ENCODE data around the gene EBPL.
"Not testable (repeated sequence)": the region's sequence is repeated elsewhere in the genome, so short reads cannot be mapped to it uniquely, and the experiment has no call there.

Gene EBPL

DNA sequence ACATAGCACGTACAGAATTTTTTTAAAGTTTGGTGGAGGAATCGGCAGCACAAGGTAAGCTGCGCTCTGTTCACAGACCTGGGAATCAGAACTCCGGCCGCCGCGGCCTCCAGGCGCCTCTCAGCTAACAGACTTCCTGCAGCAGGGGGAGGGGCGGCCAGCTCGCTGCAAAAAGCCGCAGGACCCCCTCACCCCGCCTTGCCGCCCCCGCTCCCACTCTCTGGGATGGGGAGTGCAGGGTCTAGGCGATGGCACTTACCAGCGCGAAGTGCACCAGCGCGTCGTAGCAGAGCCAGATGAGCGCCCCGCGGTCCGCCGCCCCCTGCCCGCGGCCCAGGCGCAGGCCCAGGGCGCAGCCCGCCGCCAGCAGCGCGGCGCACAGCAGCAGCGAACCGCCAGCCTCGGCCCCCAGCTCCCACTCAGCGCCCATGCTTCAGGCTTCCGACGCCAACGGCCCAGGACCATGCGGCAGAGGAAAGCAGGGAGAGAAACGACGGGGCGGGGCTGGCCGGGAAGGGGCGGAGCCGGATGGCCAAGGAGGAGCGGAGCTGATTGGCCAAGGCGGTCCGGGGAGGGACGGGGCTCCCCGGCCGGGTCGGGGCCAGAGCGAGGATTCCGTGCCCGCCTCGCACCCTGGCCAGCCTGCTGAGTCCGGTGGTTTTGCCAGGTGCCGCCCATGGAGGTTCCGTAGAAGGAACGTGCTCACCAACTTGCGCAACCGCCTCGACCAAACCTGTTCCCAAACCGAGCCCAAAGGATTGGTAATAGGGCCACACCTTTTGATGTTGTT lies at the start of gene EBPL:
EBPL (minus strand) TSS at position 492 of the 790 bp plus-strand sequence; CDS start at position 430, 62 bp downstream.
- DNase-seq (ENCODE audit: low read depth), result peak; percentile 82

DNA sequence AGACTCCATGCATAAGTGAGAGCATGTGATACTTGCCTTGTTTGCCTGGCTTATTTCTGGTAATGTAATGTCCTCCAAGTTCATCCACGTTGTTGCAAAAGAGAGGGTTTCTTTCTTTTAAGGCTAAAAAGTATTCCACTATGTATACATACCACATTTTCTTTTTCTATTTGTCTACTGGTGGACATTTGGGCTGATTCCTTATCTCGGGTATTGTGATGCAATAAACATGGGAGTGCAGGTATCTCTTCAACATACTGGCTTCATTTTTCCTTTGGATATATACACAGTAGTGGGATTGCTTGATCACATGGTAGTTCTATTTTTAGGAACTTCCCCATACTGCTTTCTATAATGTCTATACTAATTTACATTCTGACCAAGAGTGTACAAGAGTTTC lies 49.6 kb upstream of the EBPL start:
- DNase-seq (ENCODE audit: low read depth), result no peak

DNA sequence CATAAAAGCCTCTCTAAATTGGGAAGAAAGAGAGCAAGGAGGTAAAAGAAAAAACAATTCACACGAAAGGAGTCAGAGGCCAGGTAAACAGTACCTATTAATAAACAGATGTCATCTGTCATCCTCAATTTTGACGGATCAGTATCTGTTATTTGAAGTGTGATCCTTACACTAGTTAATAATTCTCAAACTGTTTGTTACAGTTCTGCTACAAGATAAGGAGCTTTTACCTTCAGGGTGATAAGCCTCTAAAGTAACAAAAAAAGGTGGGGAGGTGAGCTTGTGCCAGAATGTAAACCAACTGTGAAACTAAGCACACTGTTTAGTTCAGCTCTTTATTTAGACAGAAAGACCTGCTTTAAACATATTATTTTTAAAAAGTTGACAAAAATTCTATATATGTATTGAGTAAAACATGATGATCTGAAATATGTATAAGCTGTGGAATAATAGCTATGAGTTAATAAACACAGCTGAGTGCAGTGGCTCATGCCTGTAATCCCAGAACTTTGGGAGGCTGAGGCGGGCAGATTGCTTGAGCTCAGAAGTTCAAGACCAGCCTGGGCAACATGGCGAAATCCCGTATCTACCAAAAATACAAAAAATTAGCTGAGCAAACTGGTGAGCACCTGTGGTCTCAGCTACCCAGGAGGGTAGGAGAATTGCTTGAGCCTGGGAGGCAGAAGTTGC lies 48.4 kb upstream of the EBPL start:
- no peak for DNase-seq (ENCODE audit: low read depth)

DNA sequence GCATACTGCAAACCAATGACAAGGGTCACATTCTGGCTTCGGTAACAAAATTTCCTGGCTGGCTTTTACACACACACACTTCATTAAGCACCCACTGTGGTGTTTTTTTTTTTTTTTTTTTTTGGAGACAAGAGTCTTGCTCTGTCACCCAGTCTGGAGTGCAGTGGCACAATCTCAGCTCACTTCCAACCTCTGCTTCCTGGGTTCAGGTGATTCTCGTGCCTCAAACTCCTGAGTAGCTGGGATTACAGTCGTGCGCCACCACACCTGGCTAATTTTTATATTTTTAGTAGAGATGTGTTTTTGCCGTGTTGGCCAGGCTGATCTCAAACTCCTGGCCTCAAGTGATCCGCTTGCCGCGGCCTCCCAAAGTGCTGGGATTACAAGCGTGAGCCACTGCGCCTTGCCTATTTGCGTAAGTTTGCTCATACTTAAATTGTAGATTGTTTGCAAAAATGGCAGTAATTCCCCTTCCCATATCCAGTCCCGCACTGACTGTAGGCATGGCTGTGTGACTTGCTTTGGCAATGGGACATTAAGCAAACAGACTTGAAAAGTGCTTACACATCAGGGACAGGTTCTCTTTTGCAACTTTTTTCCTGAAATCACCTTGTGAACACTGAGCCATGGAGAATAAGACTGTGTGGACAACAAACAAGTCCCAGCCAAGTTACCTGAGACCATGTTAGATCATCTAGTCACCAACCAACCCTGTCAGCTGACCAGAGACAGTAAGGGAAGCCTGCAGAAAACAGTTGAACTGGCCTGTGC lies 42.1 kb upstream of the EBPL start:
- DNase-seq (ENCODE audit: low read depth), result no peak

DNA sequence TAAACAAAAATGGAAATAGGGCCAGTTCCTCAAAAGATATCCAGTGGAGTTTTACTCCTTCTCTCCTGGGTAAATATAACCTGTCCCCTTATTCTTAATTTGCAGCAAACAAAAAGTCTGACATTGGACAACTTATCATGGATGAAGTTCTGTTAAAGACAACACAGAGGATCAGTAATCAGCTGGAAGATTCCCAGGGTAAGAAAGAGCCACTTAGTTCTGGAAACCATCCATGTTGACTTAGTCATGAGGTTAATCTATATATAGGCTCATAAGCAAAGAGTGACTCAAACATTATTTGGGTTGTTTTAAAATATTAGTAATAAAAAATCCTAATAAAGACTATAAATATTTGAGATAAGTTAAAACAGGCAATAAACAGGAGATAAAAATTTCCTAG lies 40.5 kb upstream of the EBPL start:
- no peak for DNase-seq (ENCODE audit: low read depth)

DNA sequence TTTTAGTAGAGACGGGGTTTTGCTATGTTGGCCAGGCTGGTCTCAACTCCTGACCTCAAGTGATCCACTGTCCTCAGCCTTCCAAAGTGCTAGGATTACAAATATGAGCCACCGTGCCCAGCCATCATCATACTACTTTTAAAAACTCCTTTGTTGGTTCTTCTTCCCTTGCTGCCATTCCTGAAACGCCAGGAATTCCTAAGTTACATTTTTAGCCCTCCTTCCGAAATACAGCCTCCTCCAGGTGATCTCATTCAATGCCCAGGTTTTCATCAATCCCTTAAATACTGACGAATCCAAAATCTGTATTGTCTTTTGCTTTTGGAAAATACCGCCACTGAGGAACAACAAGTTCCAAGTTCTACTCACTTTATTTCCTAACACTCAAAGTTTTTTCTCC lies 25.3 kb upstream of the EBPL start:
- DNase-seq (ENCODE audit: low read depth), result no peak

DNA sequence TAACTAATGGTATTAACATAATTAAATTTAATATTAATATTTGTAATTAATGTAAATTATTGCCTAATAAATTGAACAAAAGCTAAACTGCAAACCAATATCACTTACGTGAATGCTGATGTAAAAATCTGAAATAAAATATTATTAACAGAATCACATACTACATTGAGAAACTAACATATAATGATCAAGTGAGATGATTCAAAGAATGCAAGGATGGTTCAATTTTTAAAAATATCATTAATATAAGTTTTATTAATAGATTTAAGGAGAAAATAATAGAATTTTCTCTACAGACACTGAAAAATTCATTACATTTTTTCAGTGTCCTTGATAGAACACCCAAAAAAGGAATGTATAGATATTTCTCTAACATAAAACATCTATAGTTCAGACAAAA lies 23.5 kb upstream of the EBPL start:
- DNase-seq (ENCODE audit: low read depth), result no peak

DNA sequence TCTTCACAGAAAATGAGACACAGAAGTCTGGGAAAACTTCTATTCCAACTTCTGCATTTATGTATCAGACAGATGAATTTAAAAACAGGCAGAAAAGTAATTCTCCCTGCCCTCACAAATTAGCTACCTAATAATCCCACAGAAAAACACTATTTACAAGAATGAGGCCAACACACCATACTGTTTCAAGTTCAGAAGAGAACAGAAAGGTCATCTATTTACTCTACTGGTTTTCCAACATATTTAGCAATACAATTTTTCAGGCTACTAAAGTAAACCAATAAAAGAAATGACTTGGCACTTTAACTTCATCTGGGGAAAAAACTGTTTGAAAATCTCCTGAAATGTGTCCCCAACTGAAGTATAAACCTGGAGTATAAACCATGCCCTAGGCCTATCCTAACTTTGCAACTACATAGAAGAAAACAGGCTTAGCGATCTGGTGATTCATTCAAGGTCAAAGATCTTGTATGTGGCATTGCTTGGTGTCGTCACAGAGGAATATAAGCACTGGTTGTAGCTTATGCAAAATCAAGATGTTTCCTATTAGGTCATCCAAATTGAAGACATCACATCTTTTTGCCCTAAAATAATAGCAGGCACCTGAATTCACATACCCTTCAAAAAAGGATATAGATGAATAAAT lies 20.1 kb upstream of the EBPL start:
- no peak for DNase-seq (ENCODE audit: low read depth)

DNA sequence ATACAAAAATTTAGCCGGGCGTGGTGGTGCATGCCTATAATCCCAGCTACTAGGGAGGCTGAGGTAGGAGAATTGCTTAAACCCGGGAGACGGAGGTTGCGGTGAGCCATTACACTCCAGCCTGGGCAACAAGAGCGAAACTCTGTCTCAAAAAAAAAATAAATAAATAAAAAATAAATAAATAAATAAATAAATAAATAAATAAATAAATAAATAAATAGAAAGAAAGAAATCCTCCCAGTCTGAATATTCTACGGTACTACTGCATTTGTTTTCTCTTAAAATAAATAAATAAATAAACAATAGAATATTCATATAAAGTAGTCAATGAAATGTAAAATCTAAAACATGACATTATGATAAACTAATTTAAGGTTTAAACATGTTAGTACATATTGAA lies 13.0 kb upstream of the EBPL start:
- not testable (repeated sequence) for DNase-seq (ENCODE audit: low read depth)

DNA sequence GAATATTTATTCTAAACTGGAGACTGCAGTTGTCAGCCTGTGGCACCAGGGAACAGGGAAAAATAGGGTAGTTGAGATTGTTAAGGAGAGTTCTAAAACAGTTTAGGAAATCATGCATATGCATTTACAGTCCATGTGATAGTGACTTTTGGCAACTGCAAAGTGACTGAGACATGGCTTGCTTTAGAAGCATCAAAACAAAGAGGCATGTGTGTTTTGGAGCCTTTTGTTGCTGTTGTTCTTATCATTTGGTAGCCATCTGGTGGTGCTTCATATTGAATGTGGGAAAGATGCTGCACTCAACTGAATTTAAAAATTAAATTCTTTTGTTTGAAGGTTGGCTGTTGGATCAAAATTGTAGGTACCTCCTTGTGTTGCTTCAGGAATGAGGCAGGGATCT lies 10.2 kb upstream of the EBPL start:
- no peak for DNase-seq (ENCODE audit: low read depth)

DNA sequence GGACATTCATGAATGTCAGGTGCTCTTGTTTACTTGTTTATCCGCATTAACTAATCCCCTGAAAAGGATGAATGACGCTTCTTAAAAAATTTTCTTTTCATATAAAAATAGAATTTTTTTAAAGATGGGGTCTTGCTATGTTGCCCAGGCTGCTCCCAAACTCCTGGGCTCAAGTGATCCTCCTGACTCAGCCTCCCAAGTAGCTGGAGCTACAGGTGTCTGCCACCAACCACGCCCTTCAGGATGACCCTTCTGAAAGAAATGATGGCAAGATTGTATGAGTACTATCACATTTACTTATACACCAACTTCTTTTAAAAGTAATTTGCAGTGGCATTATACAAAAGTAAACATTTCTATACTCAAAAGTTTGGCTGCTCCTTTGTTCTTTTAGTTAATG lies 6.2 kb upstream of the EBPL start:
- DNase-seq (ENCODE audit: low read depth), result no peak

DNA sequence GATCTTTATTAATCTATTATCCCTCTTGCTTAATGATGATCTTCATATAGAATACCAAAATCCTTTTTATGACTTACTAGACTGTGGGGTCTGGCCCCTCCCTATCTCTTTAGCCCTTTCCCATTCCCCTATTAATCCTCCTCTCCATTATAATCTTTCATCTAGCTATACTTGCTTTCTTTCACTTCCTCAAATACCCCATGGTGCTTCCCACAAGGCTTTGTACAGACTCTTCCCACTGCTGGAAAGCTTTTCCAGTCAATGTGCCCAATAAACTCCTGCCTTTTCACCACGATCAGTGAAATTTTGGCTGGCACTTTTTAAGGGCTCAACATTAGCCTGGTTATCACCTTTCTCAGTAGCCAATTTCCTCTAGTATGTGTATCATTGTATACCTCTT lies 3.2 kb upstream of the EBPL start:
- no peak for DNase-seq (ENCODE audit: low read depth)

DNA sequence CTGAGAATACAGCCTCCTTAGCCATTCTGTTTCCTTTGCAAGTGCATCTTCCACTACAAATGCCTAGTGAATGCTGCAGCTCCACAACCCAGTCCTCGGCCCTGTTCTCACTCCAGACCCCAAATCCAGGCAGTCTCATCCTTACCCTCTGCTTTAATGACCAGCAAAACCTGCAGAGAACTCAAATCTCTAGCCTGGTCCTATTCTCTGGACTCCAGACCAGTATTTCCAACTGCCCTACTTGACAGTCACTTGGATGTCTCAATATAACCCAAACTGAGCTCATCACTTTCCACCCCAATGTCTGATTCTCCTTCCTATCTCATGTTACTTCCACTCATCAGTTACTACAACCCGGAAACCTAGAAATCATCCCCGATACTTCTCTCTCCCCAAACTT lies 2.6 kb upstream of the EBPL start:
- DNase-seq (ENCODE audit: low read depth), result no peak

DNA sequence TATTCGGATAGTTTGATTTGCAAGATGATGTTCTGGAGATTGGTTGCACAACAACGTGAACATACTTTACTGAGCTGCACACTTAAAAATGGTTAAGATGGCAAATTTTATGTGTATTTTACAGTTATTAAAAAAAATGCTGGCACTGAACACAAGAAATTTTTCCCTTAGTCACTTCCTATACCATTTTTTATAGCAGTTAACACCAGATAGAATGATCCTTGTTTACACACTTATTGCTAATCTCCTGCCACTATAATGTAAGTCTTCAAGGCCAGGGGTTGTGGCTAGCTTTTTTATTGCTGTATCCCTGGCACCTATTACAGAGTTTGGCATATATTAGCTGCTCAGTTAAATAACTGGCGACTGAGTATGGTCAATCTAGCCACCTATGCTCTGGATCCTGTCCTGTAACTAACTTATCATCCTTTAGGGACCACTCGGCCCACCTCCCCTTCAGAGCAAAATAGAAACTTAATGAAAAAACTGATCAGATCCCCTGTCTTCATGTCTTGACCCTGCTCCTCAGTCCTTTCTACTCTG lies 2.0 kb upstream of the EBPL start:
- DNase-seq (ENCODE audit: low read depth), result no peak

DNA sequence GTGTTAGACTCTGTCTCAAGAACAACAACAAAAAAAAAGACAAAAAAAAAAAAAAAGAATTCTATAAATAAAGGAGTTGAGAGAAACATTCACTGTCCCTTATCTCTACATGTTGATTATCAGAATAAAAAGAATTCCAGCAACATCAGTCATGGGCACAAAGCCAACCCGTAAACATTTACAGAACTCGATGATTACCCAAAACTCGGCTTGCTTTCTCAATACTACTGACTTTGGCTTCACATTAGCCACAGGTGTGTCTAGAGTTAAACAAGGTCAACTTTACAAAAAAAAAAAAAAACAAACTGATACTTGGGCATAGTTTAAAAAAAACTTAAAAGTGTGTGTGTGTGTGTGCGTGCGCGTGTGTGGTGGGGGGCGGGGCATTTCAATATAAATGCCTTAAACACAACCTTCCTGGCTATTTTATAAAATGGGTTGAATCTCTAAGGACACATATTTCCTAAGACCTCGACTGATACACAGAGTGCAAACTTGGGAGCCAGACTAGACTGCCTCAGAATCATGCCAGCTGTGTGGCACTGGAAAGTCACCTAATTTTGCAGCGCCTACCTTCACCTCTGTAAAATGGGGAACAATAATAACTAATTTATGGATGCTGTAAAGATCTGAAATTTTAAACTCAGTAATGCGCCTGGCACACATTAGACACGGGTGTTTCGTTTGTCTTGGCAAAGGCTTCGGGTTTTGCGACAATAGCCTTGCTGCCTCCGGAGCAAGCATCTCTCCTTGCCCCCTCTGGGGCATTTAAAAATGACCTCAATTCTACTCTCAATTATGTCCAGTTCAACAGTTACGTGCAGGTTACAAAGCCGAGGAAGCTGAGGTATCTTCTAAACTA lies 922 bp downstream of the EBPL start:
- no peak for DNase-seq (ENCODE audit: low read depth)

DNA sequence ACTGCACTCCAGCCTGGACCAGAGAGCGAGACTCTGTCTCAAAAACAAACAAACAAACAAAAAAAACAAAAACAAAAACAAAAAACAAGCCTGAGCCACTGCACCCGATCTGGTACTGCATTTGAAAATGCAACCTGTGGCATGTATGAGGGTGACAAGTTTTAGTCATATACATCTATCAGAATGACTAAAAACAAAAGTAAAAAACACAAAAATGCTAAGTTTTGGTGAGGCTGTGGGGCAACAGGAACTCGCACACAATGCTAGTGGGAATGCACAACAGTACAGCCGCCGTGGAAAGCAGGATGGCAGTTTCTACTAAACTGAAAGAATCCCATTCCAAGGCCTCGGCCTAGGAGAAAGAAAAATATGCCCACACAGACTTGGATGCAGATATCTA lies 7.8 kb downstream of the EBPL start:
- DNase-seq (ENCODE audit: low read depth), result no peak

DNA sequence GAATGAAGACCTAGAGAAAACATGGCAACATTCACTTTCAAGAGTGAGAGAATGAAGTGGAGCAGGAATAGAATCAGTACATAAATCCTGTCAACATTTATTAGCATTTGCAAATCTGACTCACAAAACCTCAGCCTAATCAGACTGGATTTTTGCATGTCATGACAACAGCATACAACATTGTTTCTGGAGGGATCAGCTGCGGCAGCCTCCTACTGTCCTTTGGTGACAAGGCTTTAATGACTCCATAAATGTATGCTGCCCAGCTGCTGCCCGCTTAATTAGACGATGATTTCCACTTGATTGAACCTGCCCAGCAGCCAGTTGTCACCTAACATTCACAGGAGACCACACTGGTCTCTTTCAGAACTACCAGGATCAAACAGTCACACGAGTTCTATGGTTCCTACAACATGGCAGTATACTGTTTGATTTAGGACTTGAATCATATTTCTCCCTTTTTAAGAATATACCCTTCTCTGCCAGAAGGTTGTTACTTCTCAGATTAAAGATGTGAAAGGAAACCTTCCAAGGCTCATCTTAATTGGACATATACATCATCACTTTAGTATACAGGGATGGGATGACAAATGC lies 9.3 kb downstream of the EBPL start:
- no peak for DNase-seq (ENCODE audit: low read depth)

DNA sequence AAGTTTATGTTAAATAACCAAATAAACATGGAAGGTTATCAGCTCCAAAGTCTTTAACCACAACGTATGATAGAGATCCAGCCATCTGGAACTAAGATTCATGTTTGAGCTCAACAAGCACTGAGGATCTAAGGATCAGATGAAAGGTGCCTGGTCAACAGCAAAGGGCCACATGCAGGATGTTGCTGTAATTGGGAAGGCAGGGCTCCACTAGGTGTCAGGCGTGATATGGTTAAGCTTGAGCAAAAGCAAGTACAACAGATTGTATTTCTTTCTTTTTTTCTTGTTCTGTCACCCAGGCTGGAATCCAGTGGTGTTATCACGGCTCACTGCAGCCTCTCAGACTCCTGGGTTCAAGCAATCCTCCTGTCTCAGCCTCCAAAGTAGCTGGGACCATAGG lies 12.0 kb downstream of the EBPL start:
- no peak for DNase-seq (ENCODE audit: low read depth)

DNA sequence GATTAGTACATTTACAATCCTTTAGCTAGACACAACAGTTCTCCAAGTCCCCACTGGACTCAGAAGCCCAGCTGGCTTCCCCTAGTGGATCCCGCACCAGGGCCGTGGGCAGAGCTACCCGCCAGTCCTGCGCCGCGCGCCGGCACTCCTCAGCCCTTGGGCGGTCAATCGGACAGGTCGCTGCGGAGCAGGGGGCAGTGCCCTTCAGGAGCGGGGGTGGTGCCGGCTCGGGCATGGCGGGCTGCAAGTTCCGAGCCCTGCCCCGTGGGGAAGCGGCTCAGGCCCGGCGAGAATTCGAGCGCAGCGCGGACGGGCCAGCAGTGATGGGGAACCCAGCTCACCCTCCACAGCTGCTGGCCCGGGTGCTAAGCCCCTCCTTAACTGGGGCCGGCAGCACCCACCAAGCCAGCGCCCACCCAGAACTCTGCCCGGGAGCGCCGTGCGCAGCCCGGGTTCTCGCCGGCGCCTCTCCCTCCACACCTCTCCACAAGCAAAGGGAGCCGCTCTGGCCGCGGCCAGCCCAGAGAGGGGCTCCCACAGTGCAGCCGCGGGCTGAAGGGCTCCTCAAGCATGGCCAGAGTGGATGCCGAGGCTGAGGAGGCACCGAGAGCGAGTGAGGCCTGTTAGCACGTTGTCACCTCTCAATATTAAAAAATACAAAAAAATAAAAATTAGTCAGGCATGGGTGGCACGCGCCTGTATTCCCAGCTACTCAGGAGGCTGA lies 12.9 kb downstream of the EBPL start:
- DNase-seq (ENCODE audit: low read depth), result no peak

Measured in activated T-helper 9 cell treated with anti-CD3 and anti-CD28 coated beads, Interleukin-2, amount 50 U/mL, for 16 hours (primary cell).